Measurements from ENCODE around the gene CLDN8. TPM values are rescaled to one million over a fixed set of nuclear protein-coding genes. Genes with fewer than 3 reads are reported as not detected.
A peak's percentile ranks its signal among the peaks of the same experiment; 100 is the strongest.

Gene CLDN8
- total RNA-seq, result not detected in 2 replicates
- not detected for polyA plus RNA-seq (2012)

- no peak for DNase-seq (ENCODE audit: low read depth)
Observed at GRCh38 chr21:30216041-30216723, at the start of gene CLDN8. CLDN8 (minus strand) TSS chr21:30216097; CDS start chr21:30215925, 172 bp downstream.

DNA sequence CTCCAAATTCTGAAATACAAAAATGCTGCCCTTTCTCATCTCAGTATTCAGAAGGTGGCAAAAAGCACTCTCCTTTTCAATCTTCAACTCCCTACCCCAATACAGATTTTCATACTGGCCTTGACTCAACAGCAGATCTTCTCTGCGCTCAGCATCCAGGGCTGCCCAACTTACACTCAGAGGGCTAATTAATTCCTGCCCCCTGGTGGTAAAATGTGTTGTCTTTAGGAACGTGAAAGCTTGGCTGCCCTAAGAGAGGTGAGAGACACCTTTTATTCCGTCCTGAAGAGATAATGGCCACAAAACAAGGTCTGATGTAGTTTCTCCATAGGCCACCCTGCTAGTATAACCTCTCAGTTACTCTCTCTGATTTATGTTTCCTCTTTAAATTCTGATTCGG is 41.9 kb upstream of the CLDN8 start:
- DNase-seq (ENCODE audit: low read depth), result no peak

DNA sequence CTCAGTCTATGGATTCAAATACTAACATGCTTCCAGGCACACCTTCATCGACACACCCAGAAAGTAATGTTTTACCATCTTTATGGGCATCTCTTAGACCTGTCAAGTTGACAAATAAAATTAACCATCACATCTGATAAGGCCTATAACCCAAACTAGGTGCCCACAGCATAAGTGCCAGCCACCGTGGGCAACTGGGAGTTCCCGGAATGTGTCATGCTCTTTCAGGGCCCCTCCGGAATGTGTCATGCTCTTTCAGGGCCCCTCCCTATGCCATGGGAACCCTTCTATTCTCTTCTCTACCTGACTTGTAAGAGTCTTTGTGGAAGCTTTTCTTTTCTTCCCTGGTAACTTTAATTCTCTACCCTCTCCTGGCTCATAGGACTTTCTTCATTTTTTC is 40.2 kb upstream of the CLDN8 start:
- no peak for DNase-seq (ENCODE audit: low read depth)

DNA sequence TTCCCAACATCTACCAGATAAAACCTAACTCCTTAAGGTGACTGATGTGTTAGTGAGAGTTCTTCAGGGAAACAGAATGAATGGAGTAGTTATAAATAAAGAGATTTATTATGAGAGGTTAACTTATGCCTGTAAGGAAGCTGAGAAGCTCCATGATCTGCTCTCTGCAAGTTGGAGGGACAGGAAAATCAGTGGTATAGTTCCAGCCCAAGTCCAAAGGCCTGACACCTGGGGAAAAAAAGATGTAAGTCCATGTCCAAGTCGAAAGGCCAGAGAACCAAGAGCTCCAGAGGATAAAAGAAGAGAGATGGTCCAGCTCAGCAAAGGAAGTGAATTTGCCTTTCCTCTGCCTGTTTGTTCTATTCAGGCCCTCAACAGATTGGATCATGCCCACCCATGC is 39.8 kb upstream of the CLDN8 start:
- no peak for DNase-seq (ENCODE audit: low read depth)

DNA sequence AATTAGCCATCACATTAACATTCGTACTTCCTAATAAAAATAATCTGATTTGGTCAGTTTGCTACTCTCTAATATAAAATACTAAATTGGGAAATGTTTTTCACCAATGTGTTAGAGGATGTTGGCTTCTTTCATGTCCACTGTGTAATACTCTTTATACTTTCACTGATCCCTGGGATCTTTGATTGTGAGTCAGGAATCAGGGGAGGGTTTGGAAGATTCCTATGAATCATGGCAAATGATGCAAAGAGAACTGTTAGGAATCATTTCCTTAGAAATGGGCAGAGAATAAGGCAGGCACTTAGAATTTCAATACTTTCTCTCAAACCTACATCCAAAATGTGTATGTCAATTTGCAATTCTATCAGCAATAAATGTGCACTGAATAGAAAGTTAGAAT is 35.9 kb upstream of the CLDN8 start:
- DNase-seq (ENCODE audit: low read depth), result no peak

- no peak for DNase-seq (ENCODE audit: low read depth)
Observed at GRCh38 chr21:30249936-30250335, 34.0 kb upstream of the CLDN8 start.

DNA sequence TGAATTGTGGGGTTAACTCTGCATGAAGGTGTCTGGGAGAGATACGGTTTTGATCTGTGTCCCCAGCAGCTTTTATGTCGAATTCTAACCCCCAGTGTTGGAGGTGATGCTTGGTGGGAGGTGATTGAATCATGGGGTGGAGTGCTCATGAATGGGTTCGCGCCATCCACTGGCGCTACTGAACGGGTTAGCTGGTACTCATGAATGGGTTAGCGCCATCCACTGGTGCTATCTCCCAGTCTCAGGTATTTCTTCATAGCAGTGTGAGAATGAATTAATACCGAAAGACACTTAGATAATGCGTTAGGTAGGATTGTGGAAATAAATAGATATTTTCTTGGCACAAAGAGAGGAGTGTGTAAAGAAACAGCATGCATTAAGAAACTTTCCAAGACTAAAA is 32.9 kb upstream of the CLDN8 start:
- no peak for DNase-seq (ENCODE audit: low read depth)

- DNase-seq (ENCODE audit: low read depth), result no peak
Observed at GRCh38 chr21:30245061-30245460, 29.2 kb upstream of the CLDN8 start.

GRCh38 chr21:30243691-30244090 is 27.8 kb upstream of the CLDN8 start:
- DNase-seq (ENCODE audit: low read depth), result no peak

- no peak for DNase-seq (ENCODE audit: low read depth)
Observed at GRCh38 chr21:30240661-30241060, 24.8 kb upstream of the CLDN8 start.

GRCh38 chr21:30238168-30238567 is 22.3 kb upstream of the CLDN8 start:
- DNase-seq (ENCODE audit: low read depth), result no peak

GRCh38 chr21:30234643-30235042 is 18.7 kb upstream of the CLDN8 start:
- no peak for DNase-seq (ENCODE audit: low read depth)

DNA sequence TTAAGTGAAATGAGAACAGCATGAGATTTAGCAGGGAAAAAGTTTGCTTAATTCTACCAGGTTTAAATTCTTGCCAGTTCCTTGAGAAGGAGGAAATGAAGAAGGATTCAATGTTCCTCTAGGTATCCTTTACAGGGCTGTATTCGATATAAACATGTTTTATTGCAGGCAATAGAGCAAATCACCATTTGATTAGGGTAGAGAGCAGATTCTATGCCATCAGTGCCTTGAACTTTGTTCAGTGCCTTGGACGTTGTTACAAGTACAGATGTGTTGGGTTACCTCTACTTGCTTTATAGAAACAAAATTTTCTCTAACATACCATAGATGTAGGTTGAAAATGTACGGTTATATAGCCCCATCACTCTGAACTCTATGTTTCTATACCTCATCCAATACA is 18.2 kb upstream of the CLDN8 start:
- no peak for DNase-seq (ENCODE audit: low read depth)

DNA sequence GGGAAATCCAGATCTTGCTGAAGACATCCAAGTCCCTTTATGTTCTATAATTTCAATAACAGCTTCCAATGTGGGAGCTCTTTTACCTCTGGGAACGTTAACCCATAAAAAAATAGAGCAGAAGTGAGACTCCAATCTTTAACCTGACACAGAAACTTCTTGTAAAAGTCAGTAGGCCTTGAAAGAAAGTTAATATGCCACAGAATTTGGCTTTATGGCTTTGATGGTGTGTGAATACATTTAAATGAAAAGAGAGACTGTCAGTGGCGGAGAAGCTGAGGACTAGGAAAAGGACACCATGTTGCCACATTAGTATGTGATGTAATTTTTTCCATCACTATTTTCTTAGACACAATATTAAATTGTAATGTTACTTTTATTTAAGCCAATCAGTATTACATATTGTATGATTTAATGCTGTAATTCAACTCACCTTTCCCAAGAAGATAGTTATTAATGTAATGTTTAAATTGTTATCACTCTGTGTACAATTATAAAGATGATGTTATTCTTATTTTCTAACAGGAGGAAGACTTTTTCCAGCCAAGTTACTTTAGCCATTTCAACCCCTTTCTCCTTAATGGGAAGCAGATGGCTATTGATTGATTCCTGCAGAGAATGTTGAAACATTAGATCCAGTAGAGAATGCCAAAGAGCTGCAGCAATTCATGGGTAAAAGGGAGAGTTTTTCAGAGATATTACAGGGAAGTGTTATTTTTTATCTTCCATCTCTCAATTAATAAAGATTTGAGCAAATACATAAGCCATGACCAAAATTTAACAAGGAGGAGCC is 17.5 kb upstream of the CLDN8 start:
- no peak for DNase-seq (ENCODE audit: low read depth)

GRCh38 chr21:30232011-30232410 is 16.1 kb upstream of the CLDN8 start:
- DNase-seq (ENCODE audit: low read depth), result no peak

DNA sequence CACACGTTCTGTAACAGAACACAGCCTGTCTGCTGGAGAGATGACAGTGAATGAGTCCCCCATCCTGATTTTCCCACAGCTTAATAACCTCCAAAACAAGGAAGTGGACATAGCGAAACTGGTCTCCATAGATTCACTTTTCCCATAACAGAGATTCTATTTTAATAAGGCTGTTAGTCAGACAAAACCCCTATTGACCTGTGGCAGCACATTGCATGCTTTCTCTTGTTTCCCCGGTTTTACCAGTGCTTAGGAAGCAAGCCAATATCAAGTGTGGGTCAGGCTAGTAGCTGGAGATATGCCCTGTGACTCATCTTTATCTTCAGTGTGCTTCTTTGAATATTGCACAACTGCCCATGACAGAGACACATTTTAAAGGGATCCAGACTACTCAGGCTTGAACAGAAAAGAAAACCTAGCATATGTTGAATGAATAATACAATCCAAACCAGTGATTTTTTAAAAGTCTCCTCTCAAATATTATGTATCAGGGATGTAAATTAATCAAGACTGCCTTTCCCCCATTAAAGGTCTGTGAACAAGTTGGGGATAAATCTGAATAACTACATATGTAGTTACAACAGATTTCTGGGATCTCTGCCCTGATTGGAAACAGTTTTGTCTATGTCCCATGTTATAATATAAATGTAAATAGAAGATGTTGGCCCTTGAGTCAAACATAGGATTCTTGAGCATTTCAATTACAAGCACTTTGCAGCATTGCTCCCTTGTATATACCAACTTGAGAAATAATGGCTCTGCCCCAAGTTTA is 11.9 kb upstream of the CLDN8 start:
- DNase-seq (ENCODE audit: low read depth), result peak; percentile 2

GRCh38 chr21:30227128-30227527 is 11.2 kb upstream of the CLDN8 start:
- DNase-seq (ENCODE audit: low read depth), result no peak

DNA sequence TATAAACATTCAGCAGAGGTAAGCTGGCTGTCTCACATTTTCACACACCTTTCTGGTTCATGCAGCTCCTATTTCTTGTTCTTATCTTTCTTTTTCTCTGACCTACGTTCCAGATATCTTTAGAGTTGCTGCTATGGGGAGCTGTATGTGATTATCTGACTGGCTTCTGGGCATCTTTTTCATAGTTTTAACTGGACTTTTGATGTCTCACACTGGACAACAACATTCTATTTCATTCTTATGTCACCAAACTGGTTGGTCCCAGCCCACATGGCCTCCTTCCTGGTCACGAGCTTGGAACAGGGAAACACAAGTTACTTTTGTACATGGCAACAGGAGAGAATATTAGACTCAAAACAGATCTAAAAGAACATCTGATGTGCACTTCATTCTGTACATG is 7.7 kb upstream of the CLDN8 start:
- DNase-seq (ENCODE audit: low read depth), result no peak

DNA sequence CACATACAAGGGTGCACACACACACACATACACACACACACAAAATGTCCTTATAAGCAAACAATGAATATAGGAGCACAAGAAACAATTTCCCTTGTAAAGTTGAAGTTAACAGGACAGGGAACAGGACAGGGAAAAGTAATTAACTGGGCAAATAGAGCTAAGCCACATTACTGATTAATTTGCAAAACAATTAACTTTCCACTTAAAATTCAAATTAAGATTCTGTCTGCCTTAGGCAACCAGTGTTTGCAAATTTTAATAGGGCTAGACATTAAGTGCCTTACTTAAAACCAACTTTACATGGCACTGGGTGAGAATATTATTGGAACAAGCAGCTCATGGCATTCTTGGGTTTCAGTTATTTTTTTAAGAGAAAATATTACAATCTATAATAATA is 6.8 kb upstream of the CLDN8 start:
- no peak for DNase-seq (ENCODE audit: low read depth)

- no peak for DNase-seq (ENCODE audit: low read depth)
Observed at GRCh38 chr21:30211071-30211470, 4.8 kb downstream of the CLDN8 start.

DNA sequence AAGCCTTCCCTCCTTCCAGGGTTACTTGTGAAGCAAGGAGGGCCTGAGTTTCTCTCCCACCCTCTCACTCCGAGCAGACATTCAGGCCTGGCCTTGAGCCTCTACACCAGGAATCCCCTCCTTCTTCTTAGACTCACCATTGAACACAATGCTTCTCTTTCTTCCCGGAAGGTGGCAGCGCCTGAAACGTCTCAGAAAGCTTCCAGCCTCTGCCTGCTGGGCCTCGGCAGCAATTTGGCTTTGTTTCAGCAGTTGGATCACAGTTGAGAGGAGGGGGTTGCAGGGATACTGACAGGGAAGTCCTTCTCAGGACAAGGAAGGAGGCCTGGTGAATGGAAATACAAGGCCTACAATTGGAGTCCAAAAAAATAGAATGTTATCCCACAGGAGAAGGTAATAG is 6.3 kb downstream of the CLDN8 start:
- DNase-seq (ENCODE audit: low read depth), result no peak

DNA sequence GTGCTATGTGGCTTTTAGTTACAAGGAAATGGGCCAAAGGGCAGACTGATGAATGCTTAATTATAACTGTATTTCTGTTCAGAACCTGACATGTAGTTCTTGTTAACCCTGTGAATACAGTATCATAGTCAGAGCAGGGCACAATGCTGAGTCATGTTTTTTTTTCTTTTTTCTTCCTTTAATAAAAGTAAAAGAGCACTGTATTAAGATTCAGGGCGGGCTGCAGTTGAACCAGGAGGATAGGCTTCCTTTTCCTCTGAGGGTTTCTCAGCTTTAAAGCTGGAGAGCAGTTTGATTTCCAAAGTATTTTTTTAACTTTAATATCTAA is 8.7 kb downstream of the CLDN8 start:
- no peak for DNase-seq (ENCODE audit: low read depth)
